ENCODE measurements around the gene SHOC2. TPM values are rescaled to one million over a fixed set of nuclear protein-coding genes. Genes with fewer than 3 reads are reported as not detected.

SHOC2 gene
- total and polyA plus RNA-seq, 2 of the 8 experiments (the other 6 are each of a cell fraction or from before 2014, with no cell fraction given): 7.6 to 28.2 TPM

DNA sequence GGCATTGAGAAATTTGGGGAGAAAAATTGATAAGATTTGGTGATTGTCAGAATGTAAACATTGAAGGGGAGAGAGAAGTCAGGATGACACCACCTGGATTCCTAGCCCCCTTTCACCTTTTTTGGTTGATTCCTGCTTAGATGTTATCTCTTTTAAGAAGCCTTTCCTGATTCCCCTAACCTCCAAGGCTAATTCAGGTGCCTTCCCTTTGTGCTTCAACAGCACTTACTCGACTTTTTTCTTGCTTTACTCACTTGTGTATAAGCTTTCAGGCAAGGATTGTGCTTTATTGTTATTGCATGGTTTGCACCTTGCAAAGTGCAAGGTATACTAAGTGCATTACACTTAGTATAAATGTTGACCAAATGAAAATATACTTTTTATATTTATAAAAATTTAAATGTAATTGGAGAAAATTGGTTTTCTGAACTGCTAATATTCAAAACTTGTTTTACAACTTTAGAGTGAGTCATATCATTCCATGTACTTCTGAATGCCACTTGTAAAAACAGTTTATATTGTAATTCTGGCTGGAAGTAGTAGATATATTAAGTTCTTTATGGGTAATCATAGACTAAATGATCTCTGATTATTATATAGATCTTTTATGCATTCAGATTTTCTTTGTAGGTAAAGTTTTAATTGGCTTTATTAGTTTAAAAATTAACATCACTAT is 13.2 kb downstream of the SHOC2 start (continued):
- TF ChIP-seq, protein P1, sequence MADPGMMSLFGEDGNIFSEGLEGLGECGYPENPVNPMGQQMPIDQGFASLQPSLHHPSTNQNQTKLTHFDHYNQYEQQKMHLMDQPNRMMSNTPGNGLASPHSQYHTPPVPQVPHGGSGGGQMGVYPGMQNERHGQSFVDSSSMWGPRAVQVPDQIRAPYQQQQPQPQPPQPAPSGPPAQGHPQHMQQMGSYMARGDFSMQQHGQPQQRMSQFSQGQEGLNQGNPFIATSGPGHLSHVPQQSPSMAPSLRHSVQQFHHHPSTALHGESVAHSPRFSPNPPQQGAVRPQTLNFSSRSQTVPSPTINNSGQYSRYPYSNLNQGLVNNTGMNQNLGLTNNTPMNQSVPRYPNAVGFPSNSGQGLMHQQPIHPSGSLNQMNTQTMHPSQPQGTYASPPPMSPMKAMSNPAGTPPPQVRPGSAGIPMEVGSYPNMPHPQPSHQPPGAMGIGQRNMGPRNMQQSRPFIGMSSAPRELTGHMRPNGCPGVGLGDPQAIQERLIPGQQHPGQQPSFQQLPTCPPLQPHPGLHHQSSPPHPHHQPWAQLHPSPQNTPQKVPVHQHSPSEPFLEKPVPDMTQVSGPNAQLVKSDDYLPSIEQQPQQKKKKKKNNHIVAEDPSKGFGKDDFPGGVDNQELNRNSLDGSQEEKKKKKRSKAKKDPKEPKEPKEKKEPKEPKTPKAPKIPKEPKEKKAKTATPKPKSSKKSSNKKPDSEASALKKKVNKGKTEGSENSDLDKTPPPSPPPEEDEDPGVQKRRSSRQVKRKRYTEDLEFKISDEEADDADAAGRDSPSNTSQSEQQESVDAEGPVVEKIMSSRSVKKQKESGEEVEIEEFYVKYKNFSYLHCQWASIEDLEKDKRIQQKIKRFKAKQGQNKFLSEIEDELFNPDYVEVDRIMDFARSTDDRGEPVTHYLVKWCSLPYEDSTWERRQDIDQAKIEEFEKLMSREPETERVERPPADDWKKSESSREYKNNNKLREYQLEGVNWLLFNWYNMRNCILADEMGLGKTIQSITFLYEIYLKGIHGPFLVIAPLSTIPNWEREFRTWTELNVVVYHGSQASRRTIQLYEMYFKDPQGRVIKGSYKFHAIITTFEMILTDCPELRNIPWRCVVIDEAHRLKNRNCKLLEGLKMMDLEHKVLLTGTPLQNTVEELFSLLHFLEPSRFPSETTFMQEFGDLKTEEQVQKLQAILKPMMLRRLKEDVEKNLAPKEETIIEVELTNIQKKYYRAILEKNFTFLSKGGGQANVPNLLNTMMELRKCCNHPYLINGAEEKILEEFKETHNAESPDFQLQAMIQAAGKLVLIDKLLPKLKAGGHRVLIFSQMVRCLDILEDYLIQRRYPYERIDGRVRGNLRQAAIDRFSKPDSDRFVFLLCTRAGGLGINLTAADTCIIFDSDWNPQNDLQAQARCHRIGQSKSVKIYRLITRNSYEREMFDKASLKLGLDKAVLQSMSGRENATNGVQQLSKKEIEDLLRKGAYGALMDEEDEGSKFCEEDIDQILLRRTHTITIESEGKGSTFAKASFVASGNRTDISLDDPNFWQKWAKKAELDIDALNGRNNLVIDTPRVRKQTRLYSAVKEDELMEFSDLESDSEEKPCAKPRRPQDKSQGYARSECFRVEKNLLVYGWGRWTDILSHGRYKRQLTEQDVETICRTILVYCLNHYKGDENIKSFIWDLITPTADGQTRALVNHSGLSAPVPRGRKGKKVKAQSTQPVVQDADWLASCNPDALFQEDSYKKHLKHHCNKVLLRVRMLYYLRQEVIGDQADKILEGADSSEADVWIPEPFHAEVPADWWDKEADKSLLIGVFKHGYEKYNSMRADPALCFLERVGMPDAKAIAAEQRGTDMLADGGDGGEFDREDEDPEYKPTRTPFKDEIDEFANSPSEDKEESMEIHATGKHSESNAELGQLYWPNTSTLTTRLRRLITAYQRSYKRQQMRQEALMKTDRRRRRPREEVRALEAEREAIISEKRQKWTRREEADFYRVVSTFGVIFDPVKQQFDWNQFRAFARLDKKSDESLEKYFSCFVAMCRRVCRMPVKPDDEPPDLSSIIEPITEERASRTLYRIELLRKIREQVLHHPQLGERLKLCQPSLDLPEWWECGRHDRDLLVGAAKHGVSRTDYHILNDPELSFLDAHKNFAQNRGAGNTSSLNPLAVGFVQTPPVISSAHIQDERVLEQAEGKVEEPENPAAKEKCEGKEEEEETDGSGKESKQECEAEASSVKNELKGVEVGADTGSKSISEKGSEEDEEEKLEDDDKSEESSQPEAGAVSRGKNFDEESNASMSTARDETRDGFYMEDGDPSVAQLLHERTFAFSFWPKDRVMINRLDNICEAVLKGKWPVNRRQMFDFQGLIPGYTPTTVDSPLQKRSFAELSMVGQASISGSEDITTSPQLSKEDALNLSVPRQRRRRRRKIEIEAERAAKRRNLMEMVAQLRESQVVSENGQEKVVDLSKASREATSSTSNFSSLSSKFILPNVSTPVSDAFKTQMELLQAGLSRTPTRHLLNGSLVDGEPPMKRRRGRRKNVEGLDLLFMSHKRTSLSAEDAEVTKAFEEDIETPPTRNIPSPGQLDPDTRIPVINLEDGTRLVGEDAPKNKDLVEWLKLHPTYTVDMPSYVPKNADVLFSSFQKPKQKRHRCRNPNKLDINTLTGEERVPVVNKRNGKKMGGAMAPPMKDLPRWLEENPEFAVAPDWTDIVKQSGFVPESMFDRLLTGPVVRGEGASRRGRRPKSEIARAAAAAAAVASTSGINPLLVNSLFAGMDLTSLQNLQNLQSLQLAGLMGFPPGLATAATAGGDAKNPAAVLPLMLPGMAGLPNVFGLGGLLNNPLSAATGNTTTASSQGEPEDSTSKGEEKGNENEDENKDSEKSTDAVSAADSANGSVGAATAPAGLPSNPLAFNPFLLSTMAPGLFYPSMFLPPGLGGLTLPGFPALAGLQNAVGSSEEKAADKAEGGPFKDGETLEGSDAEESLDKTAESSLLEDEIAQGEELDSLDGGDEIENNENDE (IDR thresholded peaks at IDR 0.05; ENCODE audit: insufficient replicate concordance, low read length): no peak
- TF ChIP-seq BACH1 (IDR thresholded peaks at IDR 0.05; ENCODE audit: low read length) (no peak), SIX5 (IDR thresholded peaks at IDR 0.05; ENCODE audit: low read depth, low read length) (no peak), SP2 (IDR thresholded peaks at IDR 0.05; ENCODE audit: low read length) (no peak), KDM1A (IDR thresholded peaks at IDR 0.05; ENCODE audit: borderline replicate concordance, low read length) (no peak), CTBP2 (IDR thresholded peaks at IDR 0.05; ENCODE audit: borderline replicate concordance, insufficient read depth, insufficient read length, low read length) (no peak), RFX5 (IDR thresholded peaks at IDR 0.05; ENCODE audit: borderline replicate concordance, low read depth, low read length) (no peak)
- TF ChIP-seq, protein P2, sequence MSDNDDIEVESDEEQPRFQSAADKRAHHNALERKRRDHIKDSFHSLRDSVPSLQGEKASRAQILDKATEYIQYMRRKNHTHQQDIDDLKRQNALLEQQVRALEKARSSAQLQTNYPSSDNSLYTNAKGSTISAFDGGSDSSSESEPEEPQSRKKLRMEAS (IDR thresholded peaks at IDR 0.05): no peak

Data from H1 (cell line).